Measurements from ENCODE around the gene ARSJ.

Gene ARSJ

DNA sequence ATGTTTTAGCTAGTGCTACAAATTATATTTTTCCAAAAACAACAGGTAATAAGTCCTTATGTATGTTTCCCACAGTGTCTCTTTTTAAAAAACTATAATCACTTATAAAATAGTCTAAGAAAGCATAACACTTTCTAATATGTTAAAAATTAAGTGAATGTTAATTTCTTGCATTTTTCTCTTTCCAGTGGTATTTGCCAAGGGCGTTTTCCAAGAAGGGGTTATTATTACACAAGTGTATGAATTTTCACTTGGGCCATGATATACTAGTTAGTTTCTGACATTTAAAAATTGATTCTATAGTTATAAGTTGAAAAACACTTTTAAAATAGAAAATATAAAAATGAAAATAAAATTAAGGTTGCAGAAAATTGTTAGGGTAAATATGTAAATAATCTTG, 74.6 kb downstream of the ARSJ start:
- no peak for DNase-seq (ENCODE audit: low spot score)
- TF ChIP-seq, protein P1, sequence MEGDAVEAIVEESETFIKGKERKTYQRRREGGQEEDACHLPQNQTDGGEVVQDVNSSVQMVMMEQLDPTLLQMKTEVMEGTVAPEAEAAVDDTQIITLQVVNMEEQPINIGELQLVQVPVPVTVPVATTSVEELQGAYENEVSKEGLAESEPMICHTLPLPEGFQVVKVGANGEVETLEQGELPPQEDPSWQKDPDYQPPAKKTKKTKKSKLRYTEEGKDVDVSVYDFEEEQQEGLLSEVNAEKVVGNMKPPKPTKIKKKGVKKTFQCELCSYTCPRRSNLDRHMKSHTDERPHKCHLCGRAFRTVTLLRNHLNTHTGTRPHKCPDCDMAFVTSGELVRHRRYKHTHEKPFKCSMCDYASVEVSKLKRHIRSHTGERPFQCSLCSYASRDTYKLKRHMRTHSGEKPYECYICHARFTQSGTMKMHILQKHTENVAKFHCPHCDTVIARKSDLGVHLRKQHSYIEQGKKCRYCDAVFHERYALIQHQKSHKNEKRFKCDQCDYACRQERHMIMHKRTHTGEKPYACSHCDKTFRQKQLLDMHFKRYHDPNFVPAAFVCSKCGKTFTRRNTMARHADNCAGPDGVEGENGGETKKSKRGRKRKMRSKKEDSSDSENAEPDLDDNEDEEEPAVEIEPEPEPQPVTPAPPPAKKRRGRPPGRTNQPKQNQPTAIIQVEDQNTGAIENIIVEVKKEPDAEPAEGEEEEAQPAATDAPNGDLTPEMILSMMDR (IDR thresholded peaks at IDR 0.05; ENCODE audit: borderline replicate concordance, control extremely low read depth, extremely low read depth, insufficient read depth, missing control alignments) = no peak
- in situ Hi-C loops (cut with MboI; ENCODE audit: low sequenced_read_pairs, unreplicated experiment) = no loop called here

- in situ Hi-C loops (cut with MboI; ENCODE audit: low sequenced_read_pairs, unreplicated experiment) = no loop called here
- TF ChIP-seq, protein P1 (IDR thresholded peaks at IDR 0.05; ENCODE audit: borderline replicate concordance, control extremely low read depth, extremely low read depth, insufficient read depth, missing control alignments) = no peak
- no peak for DNase-seq (ENCODE audit: low spot score)
Observed at GRCh38 chr4:113901994-113902787, 77.3 kb downstream of the ARSJ start.

- TF ChIP-seq, protein P1 (IDR thresholded peaks at IDR 0.05; ENCODE audit: borderline replicate concordance, control extremely low read depth, extremely low read depth, insufficient read depth, missing control alignments) = no peak
- DNase-seq (ENCODE audit: low spot score) = no peak
- in situ Hi-C loops (cut with MboI; ENCODE audit: low sequenced_read_pairs, unreplicated experiment) = no loop called here
Observed at GRCh38 chr4:113899271-113900070, 80.0 kb downstream of the ARSJ start.

- TF ChIP-seq, protein P1 (IDR thresholded peaks at IDR 0.05; ENCODE audit: borderline replicate concordance, control extremely low read depth, extremely low read depth, insufficient read depth, missing control alignments) = no peak
- in situ Hi-C loops (cut with MboI; ENCODE audit: low sequenced_read_pairs, unreplicated experiment) = no loop called here
- no peak for DNase-seq (ENCODE audit: low spot score)
Observed at GRCh38 chr4:113893546-113893945, 85.9 kb downstream of the ARSJ start.

DNA sequence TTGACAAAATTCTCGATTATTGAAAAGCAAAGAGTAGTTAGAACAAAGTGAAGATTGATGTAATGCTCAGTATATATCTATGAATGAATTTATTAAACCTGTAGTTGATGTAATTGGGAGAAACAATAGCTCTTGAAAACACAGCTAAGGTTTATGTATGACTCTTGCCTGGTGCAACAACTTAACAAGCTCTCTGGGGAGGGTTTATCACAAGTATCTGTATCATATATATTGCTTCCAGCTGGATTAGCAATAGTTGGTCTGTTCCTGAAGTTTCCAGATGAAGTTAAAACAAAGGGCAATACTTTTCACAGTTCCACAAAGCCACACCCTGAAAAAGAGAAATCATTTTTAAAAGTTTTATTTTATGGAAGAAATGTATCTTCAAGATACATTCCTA, 91.4 kb downstream of the ARSJ start:
- no peak for DNase-seq (ENCODE audit: low spot score)
- TF ChIP-seq, protein P1 (IDR thresholded peaks at IDR 0.05; ENCODE audit: borderline replicate concordance, control extremely low read depth, extremely low read depth, insufficient read depth, missing control alignments) = no peak
- in situ Hi-C loops (cut with MboI; ENCODE audit: low sequenced_read_pairs, unreplicated experiment) = no loop called here

GRCh38 chr4:113885291-113885690, 94.2 kb downstream of the ARSJ start:
- in situ Hi-C loops (cut with MboI; ENCODE audit: low sequenced_read_pairs, unreplicated experiment) = no loop called here
- TF ChIP-seq, protein P1 (IDR thresholded peaks at IDR 0.05; ENCODE audit: borderline replicate concordance, control extremely low read depth, extremely low read depth, insufficient read depth, missing control alignments) = no peak
- no peak for DNase-seq (ENCODE audit: low spot score)
